Measurements from ENCODE around the gene OR8K5. TPM values are rescaled to one million over a fixed set of nuclear protein-coding genes. Genes with fewer than 3 reads are reported as not detected.

OR8K5 gene
- total and polyA plus RNA-seq, 2 of the 13 experiments (the other 11 are each of a cell fraction or from before 2014, with no cell fraction given): not detected

DNA sequence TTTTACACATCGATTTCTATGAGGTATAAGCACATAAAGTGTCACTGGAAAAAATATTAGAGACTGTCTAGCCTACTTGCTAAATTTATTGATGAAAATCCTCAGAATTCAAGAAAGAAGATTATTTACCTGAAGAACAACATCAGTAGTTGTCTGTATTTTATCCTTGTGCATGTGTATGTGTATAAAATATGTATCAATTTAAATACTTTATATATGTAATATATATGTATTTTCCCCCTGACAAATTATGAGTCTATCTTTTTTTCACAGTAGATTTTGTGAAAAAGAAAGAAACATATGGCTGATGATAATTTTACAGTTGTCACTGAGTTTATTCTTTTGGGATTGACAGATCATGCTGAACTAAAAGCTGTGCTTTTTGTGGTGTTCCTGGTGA lies 16.2 kb upstream of the OR8K5 start, which contains the start of gene OR5J2 (continued):
- TF ChIP-seq ZBTB40 (IDR thresholded peaks at IDR 0.05) (no peak), ZBTB40 (CRISPR knock-in tag; IDR thresholded peaks at IDR 0.05) (no peak), GLMP (CRISPR knock-in tag; IDR thresholded peaks at IDR 0.05; ENCODE audit: borderline replicate concordance) (no peak), KAT2B (IDR thresholded peaks at IDR 0.05; ENCODE audit: borderline replicate concordance, low read depth, low read length) (no peak), IKZF5 (CRISPR knock-in tag; IDR thresholded peaks at IDR 0.05) (no peak), ZNF430 (CRISPR knock-in tag; IDR thresholded peaks at IDR 0.05) (no peak), ZNF441 (CRISPR knock-in tag; IDR thresholded peaks at IDR 0.05; ENCODE audit: borderline replicate concordance) (no peak), RARG (CRISPR knock-in tag; IDR thresholded peaks at IDR 0.05; ENCODE audit: low read depth) (no peak)
- TF ChIP-seq, protein P1, sequence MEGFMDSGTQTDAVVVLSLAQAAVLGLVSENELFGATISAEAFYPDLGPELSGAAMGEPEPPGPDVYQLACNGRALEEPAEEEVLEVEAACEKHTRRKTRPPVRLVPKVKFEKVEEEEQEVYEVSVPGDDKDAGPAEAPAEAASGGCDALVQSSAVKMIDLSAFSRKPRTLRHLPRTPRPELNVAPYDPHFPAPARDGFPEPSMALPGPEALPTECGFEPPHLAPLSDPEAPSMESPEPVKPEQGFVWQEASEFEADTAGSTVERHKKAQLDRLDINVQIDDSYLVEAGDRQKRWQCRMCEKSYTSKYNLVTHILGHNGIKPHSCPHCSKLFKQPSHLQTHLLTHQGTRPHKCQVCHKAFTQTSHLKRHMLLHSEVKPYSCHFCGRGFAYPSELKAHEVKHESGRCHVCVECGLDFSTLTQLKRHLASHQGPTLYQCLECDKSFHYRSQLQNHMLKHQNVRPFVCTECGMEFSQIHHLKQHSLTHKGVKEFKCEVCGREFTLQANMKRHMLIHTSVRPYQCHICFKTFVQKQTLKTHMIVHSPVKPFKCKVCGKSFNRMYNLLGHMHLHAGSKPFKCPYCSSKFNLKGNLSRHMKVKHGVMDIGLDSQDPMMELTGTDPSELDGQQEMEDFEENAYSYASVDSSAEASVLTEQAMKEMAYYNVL (CRISPR knock-in tag; IDR thresholded peaks at IDR 0.05; ENCODE audit: borderline replicate concordance): no peak
